G401 (cell line): ENCODE results near the gene CCDC47. TPM values are rescaled to one million over a fixed set of nuclear protein-coding genes. Genes with fewer than 3 reads are reported as not detected.
"Not testable (repeated sequence)": the region's sequence is repeated elsewhere in the genome, so short reads cannot be mapped to it uniquely, and the experiment has no call there.

ENCODE experiments used
- DNase-seq: peaks from one replicate; pipeline ENCODE4 v3.0.0-alpha.2; 2015; ENCODE audit warnings: low spot score
- in situ Hi-C: cut with HindIII; loops from 2 replicates; pipeline ENCODE4 v1.10.0; 2016; ENCODE audit warnings: low sequenced_read_pairs, mixed read lengths
- total RNA-seq: library from RNA; depleted of rRNA; stranded (reverse); fragments of >200 nt; shearing (Covaris generic); gene quantifications from 2 replicates; pipeline ENCODE4 v1.2.3, GENCODE V29; 2014

Gene CCDC47
- total RNA-seq, 1 experiment from 2014 or later: 52.8 TPM

- in situ Hi-C loops: no loop called here
Observed at GRCh38 chr17:63751806-63752205, 21.6 kb downstream of the CCDC47 start.

DNA sequence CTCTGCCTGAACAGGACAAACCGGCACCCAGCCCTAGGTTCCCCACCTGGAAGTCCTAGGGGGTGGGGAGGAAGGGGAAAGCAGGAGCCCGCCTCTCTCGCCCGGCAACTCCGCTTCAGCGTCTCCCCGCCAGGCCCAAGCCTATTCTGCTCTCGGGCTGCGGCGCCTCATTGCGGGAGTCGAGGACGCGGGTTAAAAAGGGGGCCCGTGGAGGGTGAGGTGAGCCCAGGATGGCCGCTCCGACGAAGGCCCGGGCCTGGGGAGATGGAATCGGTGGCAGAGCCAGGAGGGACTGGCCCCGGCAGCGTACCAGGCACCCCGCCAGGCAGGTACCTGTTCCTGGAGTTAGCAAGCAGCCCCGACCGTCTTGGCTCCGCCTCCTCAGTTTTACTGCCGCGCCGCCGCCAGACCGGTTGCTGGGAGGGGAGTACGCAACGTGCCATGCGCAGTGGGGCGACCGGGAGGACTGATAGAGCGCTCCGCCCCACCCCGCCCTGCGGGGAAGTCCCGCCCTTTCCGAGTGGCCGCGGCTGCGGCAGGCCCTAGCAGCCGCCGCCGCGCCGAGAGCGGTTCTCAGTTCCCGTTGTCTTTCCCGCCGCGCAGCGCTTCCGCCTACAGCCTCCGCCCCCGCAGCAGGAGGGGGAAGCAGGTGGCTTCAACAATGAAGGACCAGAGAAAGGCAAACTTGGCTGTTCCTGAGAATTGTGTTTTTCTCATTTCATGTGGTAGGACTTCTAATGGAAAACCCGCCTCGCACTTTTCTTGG is 31.8 kb downstream of the CCDC47 start, which contains the start of gene STRADA:
Gene STRADA (minus strand): TSS at position 392 of the 766 bp plus-strand sequence. CDS start 13,430 bp downstream, outside the sequence.
- peak; percentile 99 for DNase-seq
- in situ Hi-C loops: no loop called here

More at GRCh38 chr17:63751806-63752205, 21.6 kb downstream of the CCDC47 start:
- no peak for DNase-seq

GRCh38 chr17:63741143-63741407 is 32.3 kb downstream of the CCDC47 start:
- DNase-seq: no peak
- in situ Hi-C loops: no loop called here

- in situ Hi-C loops: no loop called here
- DNase-seq: peak; percentile 34
Observed at GRCh38 chr17:63740464-63741142, 32.8 kb downstream of the CCDC47 start.

DNA sequence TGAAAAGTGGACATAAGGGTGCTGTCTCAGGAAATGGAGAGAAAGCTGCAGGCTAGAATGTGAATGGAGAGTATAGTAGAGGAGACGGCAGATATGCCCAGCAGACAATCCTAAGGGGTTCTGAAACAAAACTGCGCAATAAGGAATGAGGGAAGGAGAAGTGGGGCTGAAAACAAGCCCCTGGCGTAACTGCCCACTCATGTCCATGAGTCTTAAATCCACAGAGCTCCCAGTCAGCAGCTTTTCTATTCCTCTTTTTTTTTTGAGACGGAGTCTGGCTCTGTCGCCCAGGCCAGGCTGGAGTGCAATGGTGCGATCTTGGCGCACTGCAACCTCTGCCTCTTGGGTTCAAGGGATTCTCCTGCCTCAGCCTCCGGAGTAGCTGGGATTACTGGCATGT is 37.7 kb downstream of the CCDC47 start:
- no peak for DNase-seq
- in situ Hi-C loops: no loop called here

- in situ Hi-C loops: no loop called here
- no peak for DNase-seq
Observed at GRCh38 chr17:63722403-63722802, 51.0 kb downstream of the CCDC47 start.

- in situ Hi-C loops, DNase-seq: not testable (repeated sequence)
Observed at GRCh38 chr17:63720194-63720593, 53.2 kb downstream of the CCDC47 start.

GRCh38 chr17:63718988-63719387 is 54.4 kb downstream of the CCDC47 start:
- no peak for DNase-seq
- in situ Hi-C loops: no loop called here

DNA sequence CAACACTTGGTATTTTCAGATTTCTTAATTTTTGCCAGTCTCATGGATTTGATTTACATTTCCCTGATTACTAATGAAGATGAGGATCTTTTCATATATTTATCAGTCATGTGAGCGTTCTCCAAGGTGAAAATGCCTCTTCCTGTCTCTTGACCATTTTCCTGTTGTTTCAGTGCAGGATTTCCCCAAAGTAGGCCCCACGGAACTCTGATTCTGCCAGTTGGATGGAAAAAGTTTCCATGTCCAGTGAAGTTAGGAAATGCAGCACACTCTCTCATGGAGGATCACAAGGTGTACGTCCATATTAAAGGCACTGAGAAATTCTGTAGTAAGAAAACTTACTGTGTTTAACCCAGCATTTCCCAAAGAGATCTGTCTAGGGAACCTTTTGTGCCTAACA is 57.0 kb downstream of the CCDC47 start:
- in situ Hi-C loops: no loop called here
- DNase-seq: no peak

GRCh38 chr17:63714550-63715277 is 58.7 kb downstream of the CCDC47 start:
- no peak for DNase-seq
- in situ Hi-C loops: no loop called here

- in situ Hi-C loops: no loop called here
- DNase-seq: no peak
Observed at GRCh38 chr17:63709110-63709509, 64.3 kb downstream of the CCDC47 start.

DNA sequence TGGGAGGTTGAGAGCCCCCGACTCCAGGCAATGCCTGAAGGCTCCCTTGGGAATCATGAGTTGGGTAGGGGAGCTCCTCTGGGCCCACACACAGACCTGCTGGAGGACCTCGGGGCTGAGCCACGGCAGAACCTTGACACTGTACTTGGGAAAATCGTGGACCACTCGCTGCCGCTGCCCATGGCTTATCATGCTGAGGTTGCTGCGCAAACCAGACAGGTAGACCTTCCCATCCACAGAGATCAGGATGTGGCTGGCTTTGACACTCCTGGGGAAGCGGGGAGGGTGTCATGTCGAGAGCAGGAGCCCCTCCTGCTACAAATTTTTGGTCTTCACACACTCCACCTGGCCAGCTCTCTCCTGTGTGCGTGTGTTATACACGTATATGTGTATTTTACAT is 66.2 kb downstream of the CCDC47 start:
- DNase-seq: no peak
- in situ Hi-C loops: no loop called here

DNA sequence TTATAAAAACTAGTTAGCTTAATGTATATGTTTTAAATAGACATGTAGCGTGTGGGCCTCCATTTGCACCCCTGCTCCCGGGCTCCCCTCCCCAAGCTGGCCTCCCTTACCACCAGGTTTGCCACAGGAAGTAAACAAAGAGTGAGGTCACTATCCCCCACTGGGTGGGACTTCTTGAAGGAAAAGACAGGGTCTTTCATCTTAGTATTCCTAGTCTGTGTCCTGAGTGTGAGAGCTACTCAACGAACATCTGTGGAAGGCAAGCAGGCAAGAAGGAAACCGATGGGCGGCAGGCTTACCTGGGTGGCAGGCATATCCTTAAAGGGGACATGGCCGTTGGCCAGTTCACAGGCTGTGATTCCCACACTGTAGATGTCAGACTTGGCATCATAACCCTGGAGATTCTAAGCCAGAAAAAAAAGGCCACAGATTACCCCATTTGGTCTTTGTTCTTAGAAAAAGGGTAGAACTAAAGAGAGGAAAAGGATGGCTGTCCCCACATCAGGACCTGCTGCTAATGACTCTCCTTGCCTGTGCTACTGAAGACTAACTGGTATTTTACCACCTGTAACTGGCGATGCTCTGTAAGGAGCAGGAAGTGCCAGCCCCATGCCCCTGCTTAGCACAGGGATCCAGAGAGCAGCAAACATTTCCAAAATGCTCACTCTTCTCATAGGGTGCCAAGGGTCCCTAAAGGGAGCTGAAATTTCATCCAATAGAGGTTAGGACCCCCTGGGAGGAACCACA is 66.9 kb downstream of the CCDC47 start:
- in situ Hi-C loops: no loop called here
- no peak for DNase-seq

DNA sequence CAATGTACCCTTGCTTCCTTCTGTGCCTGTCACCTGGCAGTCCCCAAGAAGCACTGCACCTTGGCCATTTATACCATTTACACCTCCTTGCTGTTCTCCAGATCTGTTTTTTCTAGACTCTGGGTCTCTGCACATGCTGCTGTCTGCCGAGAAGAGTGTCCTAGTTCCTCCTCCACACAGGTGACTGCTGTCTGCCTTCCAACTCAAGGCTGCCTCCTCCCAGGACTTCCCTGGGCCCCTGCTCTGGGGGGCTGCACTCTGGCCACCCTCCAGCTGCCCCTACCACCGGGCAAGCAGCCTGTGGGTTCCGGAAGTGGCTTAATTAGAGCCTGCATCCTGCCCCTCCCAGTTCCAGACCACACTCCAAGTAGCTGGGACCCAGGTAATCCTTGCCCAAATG is 67.7 kb downstream of the CCDC47 start:
- DNase-seq: no peak
- in situ Hi-C loops: no loop called here

GRCh38 chr17:63704836-63705235 is 68.6 kb downstream of the CCDC47 start:
- DNase-seq: no peak
- in situ Hi-C loops: no loop called here

- DNase-seq: no peak
- in situ Hi-C loops: no loop called here
Observed at GRCh38 chr17:63704259-63704576, 69.2 kb downstream of the CCDC47 start.

DNA sequence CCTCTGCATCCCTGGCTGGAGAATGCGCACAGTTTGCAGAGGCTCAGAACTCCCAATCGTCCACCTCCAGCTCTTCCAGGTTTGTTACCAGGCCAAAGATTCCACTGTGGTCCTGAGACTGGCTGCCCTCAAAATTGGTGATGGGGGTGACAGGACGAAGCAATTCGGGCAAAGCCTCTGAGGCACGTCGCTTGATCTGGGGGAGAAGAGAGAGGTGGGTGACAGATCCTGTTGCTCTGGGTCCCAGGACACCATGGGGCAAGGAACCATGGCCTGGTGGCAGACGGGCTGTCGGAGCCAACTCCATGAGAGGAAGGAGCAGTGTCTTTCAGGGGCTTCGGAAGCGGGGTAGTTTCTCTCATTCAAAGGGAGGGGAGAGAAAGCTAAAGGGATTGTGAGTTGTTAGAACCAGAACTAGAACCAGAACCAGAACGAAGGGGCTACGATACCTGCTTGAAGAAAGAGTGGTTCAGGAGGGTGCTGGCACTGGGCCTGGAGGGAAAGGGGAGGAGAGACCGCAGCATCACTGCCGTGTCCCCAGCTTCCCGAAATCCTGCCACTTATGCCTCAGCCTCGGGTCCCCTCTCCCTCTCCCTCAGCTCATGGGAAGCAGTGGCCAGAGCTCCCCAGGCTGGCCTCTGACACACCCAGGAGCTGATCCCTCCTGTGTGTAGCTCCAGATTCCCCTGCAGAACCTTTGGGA is 69.7 kb downstream of the CCDC47 start:
- no peak for DNase-seq

DNA sequence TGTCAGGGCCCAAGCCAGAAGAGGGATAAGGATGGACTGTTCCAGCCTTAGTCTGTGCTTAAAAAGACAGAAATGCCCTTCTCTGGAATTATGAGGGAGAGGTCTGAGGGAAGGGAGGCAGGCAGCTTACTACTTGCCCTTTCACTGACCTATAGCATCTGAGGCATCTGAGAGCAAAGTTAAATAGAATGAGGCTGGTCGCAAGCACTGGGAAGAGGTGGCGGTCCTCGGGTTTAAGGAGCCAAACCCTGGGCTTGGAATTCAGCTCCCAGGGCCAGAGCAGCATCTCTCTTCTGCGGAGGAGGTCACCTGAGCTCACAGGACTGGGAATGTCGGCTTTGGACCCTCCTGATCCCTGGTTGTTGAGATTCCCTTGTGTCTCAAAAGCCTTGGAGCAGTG is 70.4 kb downstream of the CCDC47 start:
- in situ Hi-C loops: no loop called here

More for the DNA sequence above, 69.7 kb downstream of the CCDC47 start:
- in situ Hi-C loops: no loop called here

GRCh38 chr17:63702721-63703015 is 70.7 kb downstream of the CCDC47 start:
- in situ Hi-C loops: no loop called here
- no peak for DNase-seq

More for the DNA sequence above, 70.4 kb downstream of the CCDC47 start:
- DNase-seq: no peak
